Tibial nerve (tissue), 4 donors: ENCODE results near the gene MRPS23.

Source experiments
- CTCF ChIP-seq, 5 experiments: fragments of 200-600 bp in 3 of 5; fragments of 450-650 bp in 2 of 5; sonication (generic) in 3 of 5; IDR thresholded peaks; one replicate each; pipeline ENCODE4 v1.5.1; 2016 to 2019; ENCODE audit warnings: antibody characterized with exemption in 5 of 5, mild to moderate bottlenecking in 3 of 5, moderate library complexity in 2 of 5
- EP300 ChIP-seq, 2 donors: sonication (generic); formaldehyde crosslinking; IDR thresholded peaks; one replicate each; pipeline ENCODE4 v1.6.1; 2017; ENCODE audit warnings: antibody characterized with exemption in 2 of 2, mild to moderate bottlenecking in 1 of 2
- POLR2A ChIP-seq, 2 donors: fragments of 450-650 bp; IDR thresholded peaks; one replicate each; pipeline ENCODE4 v1.6.1; 2017; ENCODE audit warnings: antibody characterized with exemption in 2 of 2, mild to moderate bottlenecking in 2 of 2, moderate library complexity in 2 of 2

GRCh38 chr17:57830880-57831279 lies 19.0 kb downstream of the MRPS23 start:
- TF ChIP-seq CTCF (IDR thresholded peaks at IDR 0.05), result no peak
- no peak for TF ChIP-seq POLR2A (IDR thresholded peaks at IDR 0.05)
- no peak for TF ChIP-seq EP300 (IDR thresholded peaks at IDR 0.05)
